Fibroblast of the aortic adventitia (primary cell): ENCODE data around the gene FAM221B. TPM values are rescaled to one million over a fixed set of nuclear protein-coding genes. Genes with fewer than 3 reads are reported as not detected.

Experiments used
- DNase-seq: peaks from one replicate; pipeline ENCODE4 v3.0.0-alpha.2; 2010; ENCODE audit warnings: low read depth
- H3K4me3 ChIP-seq: 2 replicates; pipeline ENCODE4 v1.5.1; 2011; ENCODE audit warnings: low read depth, mild to moderate bottlenecking, control low read depth, low read length, moderate library complexity
- CTCF ChIP-seq: IDR thresholded peaks from 2 replicates; pipeline ENCODE4 v1.5.1; 2011; ENCODE audit warnings: mild to moderate bottlenecking, low read length, control low read depth, inconsistent platforms; ENCODE audit not compliant: insufficient read depth
- total RNA-seq: library from RNA; depleted of rRNA; stranded (reverse); fragments of >200 nt; gene quantifications from 2 replicates; pipeline ENCODE4 v1.2.3, GENCODE V29; 2012; ENCODE audit warnings: low replicate concordance

Gene FAM221B
- total RNA-seq, 1 donor, result not detected

DNA sequence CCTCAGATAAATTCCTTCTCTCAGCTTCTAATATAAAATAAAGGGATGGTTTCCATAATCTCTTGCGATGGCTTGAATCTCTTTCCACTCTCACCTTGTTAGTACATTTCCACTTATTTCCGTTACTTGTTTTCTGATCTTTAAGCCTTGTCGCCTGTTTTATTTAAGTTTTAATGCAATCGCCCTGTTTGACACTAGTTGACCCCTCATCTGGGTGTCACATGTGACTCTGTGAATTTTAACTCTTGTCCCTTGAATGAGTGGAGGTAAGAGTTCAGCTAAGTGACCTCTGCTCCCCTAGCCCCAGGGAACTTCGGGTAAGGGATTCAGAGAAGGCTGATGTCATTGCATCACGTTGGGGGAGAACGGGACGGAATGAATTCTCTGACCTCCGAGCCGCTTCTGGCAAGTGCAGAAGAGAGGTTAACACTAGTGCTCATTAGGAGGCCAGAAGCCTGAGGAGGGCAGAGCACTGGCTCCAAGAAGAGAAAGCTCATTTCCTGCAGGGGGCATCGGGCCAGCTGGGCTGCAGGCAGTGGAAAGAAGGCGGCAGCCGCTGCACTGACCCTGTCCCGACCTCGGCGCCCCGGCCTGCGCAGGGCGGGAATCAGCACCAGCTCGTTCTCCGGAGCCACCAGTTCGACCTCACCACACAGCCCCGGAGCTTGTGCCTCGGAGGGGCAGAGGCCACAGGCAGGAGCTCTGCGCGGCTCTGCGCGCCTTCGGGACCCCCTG is 14.3 kb downstream of the FAM221B start:
- peak; percentile 40 for TF ChIP-seq CTCF
- H3K4me3 ChIP-seq, result peak overlapping the region; percentile 82
- peak; percentile 50 for DNase-seq

DNA sequence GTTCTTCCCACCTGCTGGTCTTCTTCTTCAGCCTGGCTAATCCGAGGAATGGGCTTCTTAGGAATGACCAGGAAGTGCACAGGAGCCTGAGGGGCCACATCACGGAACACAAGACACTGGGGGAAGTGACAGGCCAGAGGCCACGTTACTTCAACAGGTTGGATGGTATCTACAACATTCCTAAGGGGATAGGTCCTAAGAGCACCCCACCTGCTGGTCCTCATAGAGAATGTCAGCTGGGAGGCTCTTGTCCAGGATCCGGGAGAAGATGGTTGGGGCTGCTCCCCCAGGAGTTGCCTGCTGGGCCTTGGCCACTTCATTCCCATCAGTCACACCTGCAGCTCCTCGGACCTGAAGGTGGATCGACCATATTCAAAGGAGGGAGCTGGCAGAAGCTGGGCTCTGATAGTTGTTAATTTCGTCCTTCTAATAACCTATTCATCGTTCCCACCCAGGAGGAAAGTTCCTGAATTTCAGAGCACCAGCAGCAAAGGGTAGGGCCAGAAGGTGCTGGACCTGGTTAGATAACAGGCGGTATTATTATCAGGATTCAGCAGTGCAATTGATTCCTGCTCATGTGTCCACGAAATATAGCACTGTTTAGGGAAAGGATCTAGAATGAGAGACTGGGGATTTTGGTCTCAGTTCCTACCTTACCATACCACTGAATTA is 15.0 kb downstream of the FAM221B start:
- H3K4me3 ChIP-seq, result no peak overlapping the region
- peak; percentile 25 for DNase-seq
- peak; percentile 37 for TF ChIP-seq CTCF

DNA sequence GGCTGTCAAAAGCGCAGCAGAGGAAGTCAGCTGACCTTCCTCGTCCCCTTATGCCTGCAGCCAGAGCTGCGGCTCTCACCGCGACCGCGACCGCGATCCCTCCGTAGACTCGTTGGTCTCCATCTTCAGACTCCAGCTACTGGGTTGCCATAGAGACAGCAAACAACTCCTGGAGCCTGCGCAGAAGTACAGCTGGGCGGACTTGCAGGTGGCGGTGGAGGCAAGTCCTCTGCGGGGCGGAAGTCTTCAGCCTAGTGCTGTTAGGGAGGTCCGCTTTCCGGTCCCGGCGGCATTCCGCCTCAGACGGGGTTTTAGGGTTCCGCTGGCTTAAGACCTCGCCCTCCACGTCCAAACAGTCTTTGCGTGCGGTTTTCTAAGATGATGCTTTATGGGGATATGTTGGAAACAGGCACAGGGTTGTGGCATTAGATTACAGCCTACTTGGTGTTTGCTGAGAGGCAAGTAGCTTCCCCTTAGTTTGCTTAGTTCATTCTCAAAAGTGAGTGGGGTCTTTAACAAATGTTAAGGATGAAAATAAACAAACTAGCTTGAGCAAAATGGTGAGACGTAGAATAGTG is 16.4 kb downstream of the FAM221B start, which contains the start of gene SPAG8:
Gene SPAG8 (minus strand): TSS at position 238 of the 578 bp plus-strand sequence. CDS start 115 bp downstream, at position 123.
- TF ChIP-seq CTCF, result no peak
- peak; percentile 95 for DNase-seq
- peak within 1 kb of the TSS; percentile 73 for H3K4me3 ChIP-seq

DNA sequence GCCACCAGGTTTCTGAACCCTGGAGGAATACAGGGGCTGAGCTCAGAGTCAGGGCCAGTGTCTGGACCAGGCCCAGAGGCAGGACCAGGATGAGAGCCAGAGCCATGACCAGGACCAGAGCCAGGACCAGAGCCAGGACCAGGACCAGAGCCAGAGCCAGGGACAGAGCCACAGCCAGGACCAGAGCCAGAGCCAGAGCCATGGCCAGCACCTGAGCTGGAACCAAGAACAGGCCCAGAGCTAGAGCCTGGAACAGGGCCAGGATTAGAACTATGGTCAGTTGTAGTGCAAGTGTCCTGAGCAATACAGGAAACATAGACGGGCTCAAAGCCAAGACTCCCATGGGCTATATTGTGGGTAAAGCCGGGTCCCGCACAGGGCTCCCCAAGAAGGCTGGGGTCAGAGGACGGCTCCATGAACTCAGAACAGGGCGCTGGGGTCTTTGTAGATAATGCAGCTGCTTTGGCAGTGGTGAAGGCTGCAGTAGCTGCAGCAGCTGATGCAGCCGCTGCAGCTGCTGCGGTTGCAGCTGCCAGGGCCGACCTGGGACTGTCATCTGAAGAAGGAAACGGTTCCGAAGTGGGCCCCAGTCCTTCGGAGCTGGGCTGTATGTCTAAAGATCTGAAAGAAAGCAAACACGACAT is 17.0 kb downstream of the FAM221B start:
- H3K4me3 ChIP-seq, result peak overlapping the region; percentile 73
- peak; percentile 39 for DNase-seq
- TF ChIP-seq CTCF, result no peak

GRCh38 chr9:35810122-35810521 is 18.4 kb downstream of the FAM221B start:
- TF ChIP-seq CTCF, result no peak
- H3K4me3 ChIP-seq, result no peak overlapping the region
- DNase-seq, result no peak

DNA sequence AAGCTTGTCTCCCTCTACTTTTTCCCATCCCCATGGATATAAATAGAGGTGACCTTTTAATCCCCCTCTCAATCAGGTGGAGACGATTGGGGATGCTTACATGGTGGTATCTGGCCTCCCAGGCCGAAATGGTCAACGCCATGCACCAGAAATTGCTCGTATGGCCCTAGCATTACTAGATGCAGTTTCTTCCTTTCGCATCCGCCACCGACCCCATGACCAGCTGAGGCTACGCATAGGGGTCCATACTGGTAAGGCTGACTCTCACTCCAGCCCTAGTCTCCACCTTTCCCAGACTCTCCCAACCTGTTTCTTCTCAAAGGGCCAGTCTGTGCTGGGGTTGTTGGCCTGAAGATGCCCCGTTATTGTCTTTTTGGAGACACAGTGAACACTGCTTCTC is 20.1 kb downstream of the FAM221B start:
- TF ChIP-seq CTCF, result no peak
- no peak overlapping the region for H3K4me3 ChIP-seq
- DNase-seq, result no peak
